Measurements from ENCODE around the gene LRCOL1. TPM values are rescaled to one million over a fixed set of nuclear protein-coding genes. Genes with fewer than 3 reads are reported as not detected.

Gene LRCOL1
- total and polyA plus RNA-seq, 10 donors = 0.54 to 4.1 (median 1.4) TPM; not detected in 2

Small RNA genes within 50 kb of the gene (microRNA-seq; reads per million reads assigned to microRNA genes)
- gene MIR6763 = 0 to 1.1 (median 0.85) reads per million in 3 donors

Small RNA genes within 50 kb of the gene (small RNA-seq; reads per million reads assigned to genes)
- 0 reads per million in 4 donors for gene MIR6763

Other genes with a start within 250 kb of the LRCOL1 start
- 100 to 1,000 TPM in 1 of 7 donors, 10 to 100 TPM in 6; 28.3 to 161 (median 60.4) TPM for gene FBRSL1, start 120.4 kb downstream of the LRCOL1 start, total RNA-seq
- gene FBRSL1, start 120.4 kb downstream of the LRCOL1 start, polyA plus RNA-seq = 10 to 100 TPM; 14.3 to 40.3 (median 22.3) TPM
- gene P2RX2, start 8.2 kb upstream of the LRCOL1 start, total RNA-seq = 1 to 10 TPM in 5 of 7 donors, under 1 TPM in 2; 0.77 to 3.0 (median 1.7) TPM
- 1 to 10 TPM; 2.8 to 4.5 (median 2.9) TPM for gene P2RX2, start 8.2 kb upstream of the LRCOL1 start, polyA plus RNA-seq
- gene POLE, start 76.8 kb upstream of the LRCOL1 start, total RNA-seq = 100 to 1,000 TPM in 3 of 7 donors, 10 to 100 TPM in 4; 70.1 to 122 (median 99.6) TPM
- gene POLE, start 76.8 kb upstream of the LRCOL1 start, polyA plus RNA-seq = 10 to 100 TPM; 18.1 to 37.6 (median 30.4) TPM
- 10 to 100 TPM in 4 of 7 donors, 1 to 10 TPM in 3; 8.4 to 19.6 (median 10.0) TPM for gene PXMP2, start 77.0 kb upstream of the LRCOL1 start, total RNA-seq
- gene PXMP2, start 77.0 kb upstream of the LRCOL1 start, polyA plus RNA-seq = 10 to 100 TPM in 1 of 3 donors, 1 to 10 TPM in 2; 3.3 to 11.3 (median 7.7) TPM
- gene PGAM5, start 100.3 kb upstream of the LRCOL1 start, total RNA-seq = 10 to 100 TPM; 19.4 to 28.8 (median 21.7) TPM
- gene PGAM5, start 100.3 kb upstream of the LRCOL1 start, polyA plus RNA-seq = 10 to 100 TPM in 2 of 3 donors, 1 to 10 TPM in 1; 8.2 to 24.0 (median 14.1) TPM
- 10 to 100 TPM; 60.4 to 86.5 (median 82.3) TPM for gene ANKLE2, start 151.2 kb upstream of the LRCOL1 start, total RNA-seq
- 10 to 100 TPM; 25.7 to 48.5 (median 40.4) TPM for gene ANKLE2, start 151.2 kb upstream of the LRCOL1 start, polyA plus RNA-seq
- gene GOLGA3, start 218.3 kb upstream of the LRCOL1 start, total RNA-seq = 10 to 100 TPM; 51.3 to 80.9 (median 56.1) TPM
- 10 to 100 TPM in 1 of 3 donors, 1 to 10 TPM in 2; 6.8 to 18.7 (median 7.8) TPM for gene GOLGA3, start 218.3 kb upstream of the LRCOL1 start, polyA plus RNA-seq

Data from spleen (tissue), 11 donors.